SK-N-SH (cell line): ENCODE data around the gene HOXA4. TPM values are rescaled to one million over a fixed set of nuclear protein-coding genes. Genes with fewer than 3 reads are reported as not detected.

Experiments used
- CTCF ChIA-PET: fragments of 300-600, 350-600 bp; formaldehyde crosslinking; extraction: SDS; loops from one replicate; lab custom pipeline; 2021; lab: Yijun Ruan, JAX
- POLR2A ChIA-PET: fragments of 350-600 bp; sonication (Branson Sonifier 250); formaldehyde crosslinking; extraction: SDS; loops from one replicate; lab custom pipeline; 2020; ENCODE audit warnings: antibody characterized with exemption, inconsistent platforms; lab: Yijun Ruan, JAX
- DNase-seq: peaks from one replicate; pipeline ENCODE4 v3.0.0; 2012
- H2AFZ ChIP-seq: fragments of 200-600 bp; sonication (generic); 2 replicates; pipeline ENCODE4 v1.8.1; 2016; ENCODE audit warnings: antibody characterized with exemption, mild to moderate bottlenecking, low read depth
- H3F3A ChIP-seq: fragments of 200-600 bp; sonication (generic); replicated peaks from 2 replicates; pipeline ENCODE3; 2016; ENCODE audit warnings: antibody characterized with exemption, mild to moderate bottlenecking; ENCODE audit not compliant: insufficient read depth
- H3K27ac ChIP-seq, 2 experiments: fragments of 200-500 bp in 1 of 2; fragments of 200-600 bp in 1 of 2; sonication (Bioruptor generic) in 1 of 2; sonication (generic), shearing (Covaris generic) in 1 of 2; 2 replicates each; pipeline versions ENCODE4 v1.5.1 to v1.6.1; 2014 to 2016; ENCODE audit warnings: low read depth in 2 of 2, inconsistent platforms in 1 of 2, low read length in 1 of 2, mild to moderate bottlenecking in 1 of 2, mixed read lengths in 1 of 2
- H3K27me3 ChIP-seq: fragments of 200-600 bp; sonication (generic), shearing (Covaris generic); 2 replicates; pipeline ENCODE4 v1.6.1; 2016; ENCODE audit warnings: mixed run types; ENCODE audit not compliant: insufficient read depth
- H3K36me3 ChIP-seq, 2 experiments: fragments of 200-500 bp in 1 of 2; fragments of 200-600 bp in 1 of 2; sonication (Bioruptor generic) in 1 of 2; sonication (generic) in 1 of 2; replicated peaks in 1 of 2; 2 replicates each; pipeline versions ENCODE3 to v1.5.1; 2014 to 2016; ENCODE audit warnings: low read length in 1 of 2, mild to moderate bottlenecking in 1 of 2; ENCODE audit not compliant: insufficient read depth in 2 of 2, control insufficient read depth in 1 of 2
- H3K4me1 ChIP-seq, 2 experiments: fragments of 200-500 bp in 1 of 2; fragments of 200-600 bp in 1 of 2; sonication (Bioruptor generic) in 1 of 2; sonication (generic), shearing (Covaris generic) in 1 of 2; 2 replicates each; pipeline versions ENCODE4 v1.5.1 to v1.6.1; 2014 to 2016; ENCODE audit warnings: low read depth in 1 of 2, low read length in 1 of 2, mixed run types in 1 of 2; ENCODE audit not compliant: insufficient read depth in 2 of 2, control insufficient read depth in 1 of 2
- H3K4me2 ChIP-seq: fragments of 200-600 bp; sonication (generic), shearing (Covaris generic); 2 replicates; pipeline ENCODE4 v1.6.1; 2017; ENCODE audit warnings: mixed run types
- H3K4me3 ChIP-seq, 2 experiments: fragments of 200-500 bp in 1 of 2; fragments of 200-600 bp in 1 of 2; sonication (Bioruptor generic) in 1 of 2; sonication (generic), shearing (Covaris generic) in 1 of 2; 2 replicates each; pipeline versions ENCODE4 v1.5.1 to v1.8.1; 2014 to 2016; ENCODE audit warnings: low read depth in 2 of 2, inconsistent platforms in 1 of 2, low read length in 1 of 2, mild to moderate bottlenecking in 1 of 2, mixed read lengths in 1 of 2, moderate library complexity in 1 of 2
- H3K79me2 ChIP-seq: fragments of 200-600 bp; sonication (generic); 2 replicates; pipeline ENCODE4 v1.8.1; 2017; ENCODE audit warnings: mild to moderate bottlenecking; ENCODE audit not compliant: insufficient read depth
- H3K9ac ChIP-seq: fragments of 200-600 bp; sonication (generic); 2 replicates; pipeline ENCODE4 v1.6.1; 2017; ENCODE audit warnings: mixed run types
- H3K9me2 ChIP-seq: fragments of 200-600 bp; sonication (generic); 2 replicates; pipeline ENCODE4 v1.6.1; 2017; ENCODE audit warnings: mixed run types
- H3K9me3 ChIP-seq: fragments of 200-600 bp; sonication (generic); 2 replicates; pipeline ENCODE4 v1.6.1; 2017; ENCODE audit warnings: mixed run types, mild to moderate bottlenecking, moderate library complexity
- H4K20me1 ChIP-seq: fragments of 200-600 bp; sonication (generic); 2 replicates; pipeline ENCODE4 v1.6.1; 2017; ENCODE audit warnings: mild to moderate bottlenecking, mixed run types; ENCODE audit not compliant: insufficient read depth
- CHD2 ChIP-seq: fragments of 150-350 bp; IDR thresholded peaks from 2 replicates; pipeline ENCODE4 v1.6.1; 2018; ENCODE audit warnings: low read length; ENCODE audit not compliant: partially characterized antibody
- CTCF ChIP-seq: fragments of 200-600 bp; sonication (generic); IDR thresholded peaks from 2 replicates; pipeline ENCODE4 v1.6.1; 2017; ENCODE audit warnings: antibody characterized with exemption, mild to moderate bottlenecking, moderate library complexity
- ELF1 ChIP-seq: IDR thresholded peaks from 2 replicates; pipeline ENCODE4 v1.4.0; 2012
- EP300 ChIP-seq, 2 experiments: IDR thresholded peaks; 2 replicates each; pipeline versions ENCODE4 v1.4.0 to v1.6.1; 2012; ENCODE audit warnings: borderline replicate concordance in 1 of 2, low read depth in 1 of 2, low read length in 1 of 2
- EZH2phosphoT487 ChIP-seq: fragments of 200-600 bp; sonication (generic); IDR thresholded peaks from 2 replicates; pipeline ENCODE4 v1.6.1; 2017; ENCODE audit warnings: low read depth, mixed run types, mild to moderate bottlenecking, antibody characterized with exemption, moderate library complexity, borderline replicate concordance
- FOXJ3 ChIP-seq: sonication (generic); formaldehyde crosslinking; IDR thresholded peaks from 2 replicates; pipeline ENCODE4 v1.5.1; 2020; ENCODE audit warnings: mild to moderate bottlenecking, missing genetic modification reagents
- FOXM1 ChIP-seq: IDR thresholded peaks from 2 replicates; pipeline ENCODE4 v1.4.0; 2012; ENCODE audit warnings: low read depth, mild to moderate bottlenecking
- IRF3 ChIP-seq: fragments of 150-350 bp; IDR thresholded peaks from 2 replicates; pipeline ENCODE4 v1.6.1; 2016; ENCODE audit warnings: mild to moderate bottlenecking, low read depth, low read length
- JUND ChIP-seq: IDR thresholded peaks from 2 replicates; pipeline ENCODE4 v1.4.0; 2012
- MXI1 ChIP-seq: IDR thresholded peaks from 2 replicates; pipeline ENCODE4 v1.6.1; 2012; ENCODE audit warnings: mild to moderate bottlenecking, low read depth, low read length, improper control_type of control experiment
- NRF1 ChIP-seq: IDR thresholded peaks from 2 replicates; pipeline ENCODE4 v1.6.1; 2012; ENCODE audit warnings: low read depth, mild to moderate bottlenecking, low read length
- RAD21 ChIP-seq: IDR thresholded peaks from 2 replicates; pipeline ENCODE4 v1.6.1; 2012; ENCODE audit warnings: mild to moderate bottlenecking, low read length
- RCOR1 ChIP-seq: fragments of 150-350 bp; IDR thresholded peaks from 2 replicates; pipeline ENCODE4 v1.6.1; 2017; ENCODE audit warnings: antibody characterized with exemption, low read length
- SIN3A ChIP-seq: IDR thresholded peaks from 2 replicates; pipeline ENCODE4 v1.6.1; 2012; ENCODE audit warnings: low read depth, mild to moderate bottlenecking, low read length, moderate library complexity, borderline replicate concordance
- WGBS: methylation state at CpG from one replicate; pipeline ENCODE4 v1.1.6; 2017; ENCODE audit warnings: low lambda C conversion rate; 5-methylcytosine and 5-hydroxymethylcytosine counted together
- polyA plus RNA-seq, 3 experiments: library from polyadenylated mRNA; depleted of rRNA; stranded (reverse); fragments of >200 nt; gene quantifications; 2 replicates each; pipeline ENCODE4 v1.2.3, GENCODE V29; 2012
- TF ChIP-seq, protein P1 (sequence below): IDR thresholded peaks from 2 replicates; pipeline ENCODE4; 2012
- TF ChIP-seq, protein P2 (sequence below): IDR thresholded peaks from 2 replicates; pipeline ENCODE4 v1.4.0; 2012; ENCODE audit warnings: low read depth, borderline replicate concordance

HOXA4 gene
- polyA plus RNA-seq, 1 of the 3 experiments (the other 2 are of a cell fraction) = not detected

DNA sequence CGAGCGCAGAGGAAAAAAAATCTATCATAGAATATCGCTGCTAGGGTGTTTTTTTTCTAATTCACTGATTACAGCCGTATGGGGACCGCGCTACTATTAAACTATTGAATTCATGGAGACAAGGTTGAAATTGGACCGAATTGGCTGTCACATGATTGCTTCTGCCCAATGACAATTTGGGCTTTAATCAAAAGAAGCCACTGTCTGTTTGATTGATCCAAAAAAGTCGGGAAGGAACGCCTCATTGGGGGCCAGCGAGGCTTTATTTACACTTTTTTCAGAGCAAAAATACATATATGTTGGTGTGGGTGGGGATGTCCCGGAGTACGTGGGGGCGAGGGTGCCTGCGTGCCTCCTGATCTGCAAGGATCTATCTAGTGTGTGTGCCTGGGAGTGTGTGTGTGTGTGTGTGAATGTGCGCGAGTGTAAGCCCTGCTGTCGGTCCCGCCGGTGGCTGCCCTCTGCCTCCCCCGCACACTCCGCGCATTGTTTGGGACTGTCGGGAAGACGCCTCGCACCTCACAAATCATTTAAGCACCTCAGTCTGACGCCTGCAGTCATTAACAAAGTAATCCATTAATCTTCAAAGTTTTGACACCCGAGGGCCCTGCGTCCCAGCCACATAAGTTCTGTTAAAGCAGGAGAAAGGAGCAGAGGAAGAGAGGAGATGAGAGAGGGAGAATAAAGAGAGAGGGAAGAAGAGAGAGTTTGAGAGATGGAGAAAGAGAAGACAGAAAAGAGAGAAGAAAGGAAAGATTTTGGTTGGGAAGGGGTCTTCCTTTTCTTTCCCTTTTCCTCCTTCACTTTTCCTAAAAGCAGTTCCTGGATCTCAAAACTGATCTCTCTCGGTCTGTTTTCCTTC, 27.7 kb downstream of the HOXA4 start, which contains the start of gene HOXA2:
TSS of gene HOXA2 (minus strand) at position 103 of the 862 bp plus-strand sequence. CDS start 183 bp downstream, outside the sequence.
- Histone ChIP-seq H4K20me1 (no peaks in the 10 kb centered on the region), H3K4me1 (no peaks in the 10 kb centered on the region; a peak in 1 of 4 replicates), H3F3A (no peaks in the 10 kb centered on the region), H3K9me2 (no peaks in the 10 kb centered on the region), H3K4me3 (no peak within 1 kb of the TSS), H3K27me3 (peaks cover 100% of the 10 kb centered on the region), H3K4me2 (peak within 1 kb of the TSS; percentile 65; the same call in 1 of the 2 replicates), H3K9me3 (no peaks in the 10 kb centered on the region), H3K27ac (no peak within 1 kb of the TSS), H3K36me3 (no peaks in the 10 kb centered on the region), H3K9ac (no peak within 1 kb of the TSS), H3K79me2 (no peaks in the 10 kb centered on the region), H2AFZ (no peak within 1 kb of the TSS; the same call in 1 of the 2 replicates)
- POLR2A ChIA-PET = no interaction called here
- TF ChIP-seq CHD2 = no peak
- TF ChIP-seq, protein P1, sequence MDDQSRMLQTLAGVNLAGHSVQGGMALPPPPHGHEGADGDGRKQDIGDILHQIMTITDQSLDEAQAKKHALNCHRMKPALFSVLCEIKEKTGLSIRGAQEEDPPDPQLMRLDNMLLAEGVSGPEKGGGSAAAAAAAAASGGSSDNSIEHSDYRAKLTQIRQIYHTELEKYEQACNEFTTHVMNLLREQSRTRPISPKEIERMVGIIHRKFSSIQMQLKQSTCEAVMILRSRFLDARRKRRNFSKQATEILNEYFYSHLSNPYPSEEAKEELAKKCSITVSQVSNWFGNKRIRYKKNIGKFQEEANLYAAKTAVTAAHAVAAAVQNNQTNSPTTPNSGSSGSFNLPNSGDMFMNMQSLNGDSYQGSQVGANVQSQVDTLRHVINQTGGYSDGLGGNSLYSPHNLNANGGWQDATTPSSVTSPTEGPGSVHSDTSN = no peak
- TF ChIP-seq, protein P2, sequence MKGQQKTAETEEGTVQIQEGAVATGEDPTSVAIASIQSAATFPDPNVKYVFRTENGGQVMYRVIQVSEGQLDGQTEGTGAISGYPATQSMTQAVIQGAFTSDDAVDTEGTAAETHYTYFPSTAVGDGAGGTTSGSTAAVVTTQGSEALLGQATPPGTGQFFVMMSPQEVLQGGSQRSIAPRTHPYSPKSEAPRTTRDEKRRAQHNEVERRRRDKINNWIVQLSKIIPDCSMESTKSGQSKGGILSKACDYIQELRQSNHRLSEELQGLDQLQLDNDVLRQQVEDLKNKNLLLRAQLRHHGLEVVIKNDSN = no peak
- no peak for TF ChIP-seq MXI1
- TF ChIP-seq RCOR1 = no peak
- TF ChIP-seq FOXM1 = no peak
- TF ChIP-seq JUND = no peak
- no peak for TF ChIP-seq ELF1
- no peak for TF ChIP-seq RAD21
- no peak for TF ChIP-seq NRF1
- no peak for TF ChIP-seq IRF3
- no peak for TF ChIP-seq SIN3A
- no peak for TF ChIP-seq EP300 (IDR thresholded peaks at IDR 0.05; ENCODE audit: borderline replicate concordance in 1 of 2, low read depth in 1 of 2, low read length in 1 of 2)
- CTCF ChIA-PET = no interaction called here
- no peak for DNase-seq
- WGBS = 21% methylated on average over 29 of the region's 29 CpGs

- no peak overlapping the region for H2AFZ ChIP-seq
- TF ChIP-seq, protein P1 = no peak
- peak; percentile 57; the same call in 1 of the 2 replicates for TF ChIP-seq EZH2phosphoT487
- no peak for TF ChIP-seq FOXJ3 (CRISPR knock-in tag)
- TF ChIP-seq CTCF = no peak
- no peak for TF ChIP-seq MXI1
- TF ChIP-seq FOXM1 = no peak
- TF ChIP-seq, all 33 proteins: peak for 1
- no peaks in the 10 kb centered on the region for H3K79me2 ChIP-seq
- ChIA-PET POLR2A (no interaction called here), CTCF (interaction anchor here (1.1 kb wide), 1 partner anchor 11 kb away, joined by 3 read pairs; no protein-coding TSS in a partner anchor)
- H3K4me1 ChIP-seq = no peaks in the 10 kb centered on the region; a peak in 1 of 4 replicates
- H4K20me1 ChIP-seq = no peaks in the 10 kb centered on the region
- no peak overlapping the region for H3K9ac ChIP-seq
- no peak for DNase-seq
- no peak overlapping the region for H3K4me2 ChIP-seq
- no peaks in the 10 kb centered on the region for H3K9me3 ChIP-seq
- 16% methylated on average over 33 of the region's 39 CpGs for WGBS
- no peak overlapping the region for H3K27ac ChIP-seq
- no peak overlapping the region for H3K4me3 ChIP-seq
- H3K36me3 ChIP-seq = no peaks in the 10 kb centered on the region
- H3K9me2 ChIP-seq = no peaks in the 10 kb centered on the region
- peaks cover 100% of the 10 kb centered on the region for H3K27me3 ChIP-seq
- H3F3A ChIP-seq = no peaks in the 10 kb centered on the region
Observed at GRCh38 chr7:27101957-27102580, 28.5 kb downstream of the HOXA4 start.
